Stimulated activated CD8-positive, alpha-beta memory T cell treated with anti-CD3 and anti-CD28 coated beads, Interleukin-12 subunit alpha, Interleukin-12 subunit beta, amount 100 ng/mL, for 4 hours (primary cell): ENCODE data around the gene MAP3K12.
"Not testable (repeated sequence)": the region's sequence is repeated elsewhere in the genome, so short reads cannot be mapped to it uniquely, and the experiment has no call there.

ENCODE experiments used
- DNase-seq: peaks from one replicate; pipeline ENCODE4 v3.0.0-alpha.2; 2020; ENCODE audit warnings: low read depth

MAP3K12 gene

DNA sequence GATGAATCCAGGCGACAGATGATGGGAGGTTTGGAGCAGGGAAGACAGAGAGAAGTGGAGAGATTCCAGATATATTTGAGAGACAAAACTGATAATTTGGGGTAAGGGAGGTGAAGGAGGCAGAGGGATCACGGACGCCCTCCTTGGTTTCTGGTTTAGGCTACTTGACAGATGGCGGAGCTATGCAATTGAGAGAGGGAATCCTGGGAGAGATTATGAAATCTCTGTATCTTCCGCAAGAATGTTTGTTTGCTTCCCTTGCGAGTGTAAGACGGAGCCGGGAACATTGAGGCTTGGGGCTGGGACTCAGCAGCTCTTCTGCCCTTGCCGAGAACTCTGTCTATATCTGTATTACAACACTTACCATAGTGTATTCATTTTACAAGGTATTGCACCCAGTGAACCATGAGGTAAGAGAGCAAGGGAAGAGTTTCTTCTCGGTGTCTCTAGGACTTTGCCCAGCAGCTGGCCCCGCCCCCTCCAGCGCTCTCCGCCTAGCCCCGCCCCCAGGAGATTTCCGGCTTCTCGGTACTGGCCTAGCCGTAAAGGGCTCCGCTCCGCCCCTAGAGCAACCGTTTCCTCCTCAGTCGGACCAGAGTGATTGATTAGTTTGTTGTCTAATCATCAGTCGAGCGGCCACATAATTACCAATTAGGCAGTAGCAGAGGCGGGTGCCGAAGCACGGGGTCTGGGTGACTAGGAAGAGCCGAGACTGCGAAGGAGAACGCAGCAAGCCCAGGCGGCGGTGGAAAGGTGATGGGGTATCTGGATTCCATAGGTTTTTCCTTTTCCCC lies 58.0 kb downstream of the MAP3K12 start, which contains the start of gene PRR13:
Gene PRR13 (plus strand): TSS at position 695 of the 794 bp plus-strand sequence. CDS start 981 bp downstream, outside the sequence.
- DNase-seq = peak; percentile 97

DNA sequence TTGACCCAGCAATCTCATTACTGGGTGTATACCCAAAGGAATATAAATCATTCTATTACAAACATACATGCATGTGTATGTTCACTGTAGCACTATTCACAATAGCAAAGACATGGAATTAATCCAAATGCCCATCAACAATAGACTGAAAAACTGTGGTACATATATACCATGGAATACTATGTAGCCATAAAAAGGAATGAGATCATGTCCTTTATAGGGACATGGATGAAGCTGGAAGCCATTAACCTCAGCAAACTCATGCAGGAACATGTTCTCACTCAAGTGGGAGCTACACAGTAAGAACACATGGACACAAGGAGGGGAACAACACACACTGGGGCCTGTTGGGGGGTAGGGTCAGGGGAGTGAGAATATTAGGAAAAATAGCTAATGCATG lies 59.7 kb downstream of the MAP3K12 start:
- not testable (repeated sequence) for DNase-seq

DNA sequence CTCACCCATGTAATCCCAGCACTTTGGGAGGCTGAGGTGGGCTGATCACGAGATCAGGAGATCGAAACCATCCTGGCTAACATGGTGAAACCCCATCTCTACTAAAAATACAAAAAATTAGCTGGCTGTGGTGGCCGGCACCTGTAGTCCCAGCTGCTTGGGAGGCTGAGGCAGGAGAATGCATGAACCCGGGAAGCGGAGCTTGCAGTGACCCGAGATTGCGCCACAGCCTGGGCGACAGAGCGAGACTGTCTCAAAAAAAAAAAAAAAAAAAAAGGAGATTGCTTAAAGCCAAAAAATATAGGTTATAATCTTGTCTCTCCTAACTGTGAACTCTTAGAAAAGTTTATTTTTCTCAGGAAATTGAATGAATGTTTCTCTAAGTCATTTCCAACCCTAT lies 63.9 kb downstream of the MAP3K12 start:
- DNase-seq = not testable (repeated sequence)

DNA sequence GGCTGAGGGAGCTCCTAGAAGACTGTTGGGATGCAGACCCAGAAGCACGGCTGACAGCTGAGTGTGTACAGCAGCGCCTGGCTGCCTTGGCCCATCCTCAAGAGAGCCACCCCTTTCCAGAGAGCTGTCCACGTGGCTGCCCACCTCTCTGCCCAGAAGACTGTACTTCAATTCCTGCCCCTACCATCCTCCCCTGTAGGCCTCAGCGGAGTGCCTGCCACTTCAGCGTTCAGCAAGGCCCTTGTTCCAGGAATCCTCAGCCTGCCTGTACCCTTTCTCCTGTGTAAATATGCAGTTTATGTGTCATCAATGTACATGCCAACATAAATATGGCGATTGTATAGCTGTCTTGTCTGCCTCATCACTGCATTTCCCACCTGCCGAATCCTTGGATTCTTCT lies 68.1 kb downstream of the MAP3K12 start:
- no peak for DNase-seq

DNA sequence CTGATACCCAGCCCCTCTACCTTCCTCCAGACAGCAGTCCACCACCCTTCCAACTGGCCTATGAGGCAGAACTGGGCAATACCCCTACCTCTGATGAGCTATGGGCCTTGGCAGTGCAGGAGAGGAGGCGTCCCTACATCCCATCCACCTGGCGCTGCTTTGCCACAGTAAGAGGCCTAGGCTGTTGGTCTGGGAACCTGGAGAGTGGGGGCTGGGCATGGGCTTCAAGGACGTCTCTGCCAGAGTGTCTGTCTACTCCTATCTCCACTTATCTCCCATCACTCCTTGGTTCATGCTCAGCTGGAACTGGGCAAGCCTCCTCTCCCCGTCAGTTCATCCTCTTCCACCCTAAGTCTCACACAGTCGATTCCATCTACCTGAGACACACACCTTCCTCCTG lies 69.1 kb downstream of the MAP3K12 start:
- no peak for DNase-seq
